ENCODE results near the gene DGKG.
A peak's percentile ranks its signal among the peaks of the same experiment; 100 is the strongest.

Gene DGKG

GRCh38 chr3:186275436-186275835 is 86.6 kb downstream of the DGKG start:
- DNase-seq (ENCODE audit: insufficient read length, low spot score) (no peak), FAIRE-seq (no peak)
- TF ChIP-seq POLR2AphosphoS5 (IDR thresholded peaks at IDR 0.05; ENCODE audit: low read depth, low read length), result no peak
- no peak for TF ChIP-seq PAX5 (IDR thresholded peaks at IDR 0.05; ENCODE audit: insufficient read depth, low read length, severe bottlenecking)
- TF ChIP-seq POU2F2 (IDR thresholded peaks at IDR 0.05; ENCODE audit: low read depth, low read length), result no peak
- no peak for TF ChIP-seq POLR2A (IDR thresholded peaks at IDR 0.05; ENCODE audit: low read depth, low read length)
- TF ChIP-seq TAF1 (IDR thresholded peaks at IDR 0.05; ENCODE audit: low read depth, low read length), result no peak
- TF ChIP-seq SPI1 (IDR thresholded peaks at IDR 0.05; ENCODE audit: low read depth, low read length), result no peak

DNA sequence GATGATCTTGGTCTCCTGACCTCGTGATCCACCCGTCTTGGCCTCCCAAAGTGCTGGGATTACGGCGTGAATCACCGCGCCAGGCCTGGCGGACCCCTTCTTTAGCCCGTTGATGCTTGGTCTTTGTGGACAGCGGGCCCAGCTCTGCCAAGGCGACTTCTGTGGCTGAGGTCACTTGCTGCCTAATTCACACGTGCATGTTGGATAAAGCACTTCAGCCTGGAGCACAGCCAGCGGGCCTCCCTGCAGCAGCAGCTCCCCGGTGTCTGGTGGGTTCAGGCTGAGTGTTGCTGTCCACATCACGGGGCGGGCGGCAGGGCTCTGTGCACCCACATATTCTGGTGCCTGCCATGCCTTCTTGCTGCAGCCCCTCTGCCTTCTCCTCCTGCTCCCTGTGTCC is 88.4 kb downstream of the DGKG start:
- TF ChIP-seq PAX5 (IDR thresholded peaks at IDR 0.05; ENCODE audit: insufficient read depth, low read length, severe bottlenecking) (no peak), POLR2A (IDR thresholded peaks at IDR 0.05; ENCODE audit: low read depth, low read length) (no peak), POU2F2 (IDR thresholded peaks at IDR 0.05; ENCODE audit: low read depth, low read length) (no peak), POLR2AphosphoS5 (IDR thresholded peaks at IDR 0.05; ENCODE audit: low read depth, low read length) (no peak), TAF1 (IDR thresholded peaks at IDR 0.05; ENCODE audit: low read depth, low read length) (no peak), SPI1 (IDR thresholded peaks at IDR 0.05; ENCODE audit: low read depth, low read length) (no peak)
- DNase-seq (ENCODE audit: insufficient read length, low spot score), result no peak
- FAIRE-seq, result no peak

- FAIRE-seq, result no peak
- no peak for DNase-seq (ENCODE audit: insufficient read length, low spot score)
- TF ChIP-seq POU2F2 (IDR thresholded peaks at IDR 0.05; ENCODE audit: low read depth, low read length) (no peak), POLR2AphosphoS5 (IDR thresholded peaks at IDR 0.05; ENCODE audit: low read depth, low read length) (no peak), SPI1 (IDR thresholded peaks at IDR 0.05; ENCODE audit: low read depth, low read length) (no peak)
Measured at GRCh38 chr3:186270701-186271100, 91.3 kb downstream of the DGKG start.

DNA sequence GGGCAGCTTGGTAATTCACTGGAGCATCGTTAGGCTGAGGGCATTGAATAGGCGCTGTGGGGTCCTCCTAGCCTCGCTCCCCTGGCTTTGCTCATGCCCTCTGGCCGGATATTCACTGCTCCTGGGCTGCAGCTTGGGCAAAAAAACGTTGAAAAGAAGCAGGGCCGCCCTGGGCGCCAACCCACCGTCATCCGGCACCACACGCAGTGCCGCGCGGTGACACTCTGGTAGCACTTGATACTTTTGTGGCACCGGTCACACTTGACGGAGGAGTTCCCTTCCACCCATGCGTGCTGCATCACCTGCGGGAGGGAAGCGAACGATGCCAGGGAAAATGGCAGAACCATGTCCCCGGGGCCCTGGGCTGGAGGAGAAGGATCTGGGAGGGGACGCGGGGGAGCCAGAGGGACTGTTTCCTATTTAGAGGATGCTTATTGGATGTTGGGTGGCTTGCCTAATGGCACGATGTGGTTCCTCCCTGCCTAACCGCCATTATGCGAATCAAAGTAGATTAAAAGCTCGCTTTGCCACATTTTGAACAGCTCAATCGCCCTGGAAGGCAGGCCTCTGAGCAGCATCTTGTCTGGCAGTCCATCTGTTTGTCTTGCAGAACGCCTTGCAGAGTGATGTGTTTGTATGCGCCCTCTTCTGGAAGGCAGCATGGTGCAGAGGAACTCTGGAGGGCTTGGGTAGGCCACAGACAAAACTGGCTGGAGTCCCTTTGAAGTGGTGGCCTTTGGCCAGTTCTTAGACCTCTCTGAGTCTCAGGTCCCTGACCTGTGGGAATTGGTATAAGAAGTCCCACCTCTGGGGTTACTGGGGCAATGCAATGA is 93.2 kb downstream of the DGKG start:
- DNase-seq (ENCODE audit: insufficient read length, low spot score) (no peak), FAIRE-seq (no peak)
- TF ChIP-seq SPI1 (IDR thresholded peaks at IDR 0.05; ENCODE audit: low read depth, low read length), result no peak
- TF ChIP-seq PAX5 (IDR thresholded peaks at IDR 0.05; ENCODE audit: insufficient read depth, low read length, severe bottlenecking), result no peak
- no peak for TF ChIP-seq POLR2A (IDR thresholded peaks at IDR 0.05; ENCODE audit: low read depth, low read length)
- TF ChIP-seq POLR2AphosphoS5 (IDR thresholded peaks at IDR 0.05; ENCODE audit: low read depth, low read length), result no peak
- TF ChIP-seq POU2F2 (IDR thresholded peaks at IDR 0.05; ENCODE audit: low read depth, low read length), result no peak
- no peak for TF ChIP-seq TAF1 (IDR thresholded peaks at IDR 0.05; ENCODE audit: low read depth, low read length)

DNA sequence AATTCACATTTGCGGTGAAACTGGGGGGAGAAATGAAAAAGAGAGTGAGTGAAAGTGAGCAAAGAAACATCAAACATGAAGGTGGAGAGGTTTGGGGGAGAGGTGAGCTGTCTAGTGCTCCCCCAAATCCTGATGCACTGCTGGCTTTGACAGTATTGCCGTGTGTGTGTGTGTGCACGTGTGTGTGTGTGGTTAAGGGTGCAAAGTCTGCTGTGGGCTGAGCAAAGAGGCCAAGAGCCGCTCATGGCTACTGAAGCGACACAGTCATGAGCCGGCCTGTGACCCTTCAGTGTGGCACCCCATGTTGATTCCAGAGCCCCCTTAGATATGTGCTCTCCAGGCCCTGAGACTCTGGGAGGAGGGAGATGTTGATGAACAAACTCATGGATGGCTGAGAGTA is 94.3 kb downstream of the DGKG start:
- DNase-seq (ENCODE audit: insufficient read length, low spot score), result no peak
- no peak for FAIRE-seq
- no peak for TF ChIP-seq POLR2AphosphoS5 (IDR thresholded peaks at IDR 0.05; ENCODE audit: low read depth, low read length)
- no peak for TF ChIP-seq POU2F2 (IDR thresholded peaks at IDR 0.05; ENCODE audit: low read depth, low read length)
- no peak for TF ChIP-seq SPI1 (IDR thresholded peaks at IDR 0.05; ENCODE audit: low read depth, low read length)
- TF ChIP-seq TAF1 (IDR thresholded peaks at IDR 0.05; ENCODE audit: low read depth, low read length), result no peak
- no peak for TF ChIP-seq PAX5 (IDR thresholded peaks at IDR 0.05; ENCODE audit: insufficient read depth, low read length, severe bottlenecking)

GRCh38 chr3:186264608-186265400 is 97.2 kb downstream of the DGKG start:
- no peak for TF ChIP-seq POLR2A (IDR thresholded peaks at IDR 0.05; ENCODE audit: low read depth, low read length)
- TF ChIP-seq TAF1 (IDR thresholded peaks at IDR 0.05; ENCODE audit: low read depth, low read length), result no peak
- TF ChIP-seq POU2F2 (IDR thresholded peaks at IDR 0.05; ENCODE audit: low read depth, low read length), result no peak
- TF ChIP-seq PAX5 (IDR thresholded peaks at IDR 0.05; ENCODE audit: insufficient read depth, low read length, severe bottlenecking), result no peak
- no peak for TF ChIP-seq SPI1 (IDR thresholded peaks at IDR 0.05; ENCODE audit: low read depth, low read length)
- TF ChIP-seq POLR2AphosphoS5 (IDR thresholded peaks at IDR 0.05; ENCODE audit: low read depth, low read length), result no peak
- FAIRE-seq, result no peak
- no peak for DNase-seq (ENCODE audit: insufficient read length, low spot score)

GRCh38 chr3:186261638-186262037 is 100.4 kb downstream of the DGKG start:
- no peak for TF ChIP-seq TAF1 (IDR thresholded peaks at IDR 0.05; ENCODE audit: low read depth, low read length)
- no peak for TF ChIP-seq POU2F2 (IDR thresholded peaks at IDR 0.05; ENCODE audit: low read depth, low read length)
- TF ChIP-seq PAX5 (IDR thresholded peaks at IDR 0.05; ENCODE audit: insufficient read depth, low read length, severe bottlenecking), result no peak
- TF ChIP-seq POLR2A (IDR thresholded peaks at IDR 0.05; ENCODE audit: low read depth, low read length), result no peak
- no peak for TF ChIP-seq POLR2AphosphoS5 (IDR thresholded peaks at IDR 0.05; ENCODE audit: low read depth, low read length)
- no peak for TF ChIP-seq SPI1 (IDR thresholded peaks at IDR 0.05; ENCODE audit: low read depth, low read length)
- FAIRE-seq, result no peak
- DNase-seq (ENCODE audit: insufficient read length, low spot score), result no peak

DNA sequence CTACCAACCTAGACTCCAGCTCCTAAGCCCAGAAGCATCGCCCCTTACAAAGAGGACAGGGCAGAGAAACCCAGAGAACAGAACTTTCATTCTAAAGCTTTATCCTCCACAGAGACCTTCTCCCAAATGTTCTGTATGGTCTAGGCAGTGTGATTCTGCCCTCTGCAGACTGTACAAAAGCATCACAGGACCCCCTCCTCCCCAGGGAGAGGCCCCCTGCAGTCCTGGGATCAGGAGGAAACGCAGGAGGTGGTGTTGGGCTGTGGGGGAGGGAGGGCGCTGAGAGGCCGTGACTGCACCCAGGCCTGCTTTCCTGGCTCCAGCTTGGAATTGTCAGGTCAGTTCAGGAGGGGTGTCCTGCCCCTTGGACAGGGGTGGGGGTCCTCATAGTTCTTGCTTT is 101.3 kb downstream of the DGKG start:
- no peak for TF ChIP-seq SPI1 (IDR thresholded peaks at IDR 0.05; ENCODE audit: low read depth, low read length)
- no peak for TF ChIP-seq PAX5 (IDR thresholded peaks at IDR 0.05; ENCODE audit: insufficient read depth, low read length, severe bottlenecking)
- TF ChIP-seq POU2F2 (IDR thresholded peaks at IDR 0.05; ENCODE audit: low read depth, low read length), result no peak
- TF ChIP-seq POLR2AphosphoS5 (IDR thresholded peaks at IDR 0.05; ENCODE audit: low read depth, low read length), result no peak
- TF ChIP-seq POLR2A (IDR thresholded peaks at IDR 0.05; ENCODE audit: low read depth, low read length), result no peak
- TF ChIP-seq TAF1 (IDR thresholded peaks at IDR 0.05; ENCODE audit: low read depth, low read length), result no peak
- no peak for FAIRE-seq
- no peak for DNase-seq (ENCODE audit: insufficient read length, low spot score)

GRCh38 chr3:186259612-186260383 is 102.2 kb downstream of the DGKG start:
- peak; percentile 59 for DNase-seq (ENCODE audit: insufficient read length, low spot score)
- no peak for FAIRE-seq
- TF ChIP-seq SPI1 (IDR thresholded peaks at IDR 0.05; ENCODE audit: low read depth, low read length) (0 out of 2 replicates have a peak, but pooled peaks have one; percentile 16), TAF1 (IDR thresholded peaks at IDR 0.05; ENCODE audit: low read depth, low read length) (no peak)
